DND-41 (cell line): Measurements from ENCODE around the gene HS2ST1.

ENCODE experiments used
- EZH2 ChIP-seq: IDR thresholded peaks from 3 replicates; pipeline ENCODE4 v1.6.1; 2012; ENCODE audit warnings: borderline replicate concordance, low read depth, mild to moderate bottlenecking, moderate library complexity, low read length, inconsistent platforms; ENCODE audit not compliant: severe bottlenecking
- TF ChIP-seq, protein P1 (sequence below): IDR thresholded peaks from 2 replicates; pipeline ENCODE4 v1.5.1; 2012; ENCODE audit warnings: borderline replicate concordance, low read length, moderate library complexity, mild to moderate bottlenecking; ENCODE audit not compliant: poor library complexity, severe bottlenecking; ENCODE audit errors: extremely low read depth

- TF ChIP-seq, protein P1, sequence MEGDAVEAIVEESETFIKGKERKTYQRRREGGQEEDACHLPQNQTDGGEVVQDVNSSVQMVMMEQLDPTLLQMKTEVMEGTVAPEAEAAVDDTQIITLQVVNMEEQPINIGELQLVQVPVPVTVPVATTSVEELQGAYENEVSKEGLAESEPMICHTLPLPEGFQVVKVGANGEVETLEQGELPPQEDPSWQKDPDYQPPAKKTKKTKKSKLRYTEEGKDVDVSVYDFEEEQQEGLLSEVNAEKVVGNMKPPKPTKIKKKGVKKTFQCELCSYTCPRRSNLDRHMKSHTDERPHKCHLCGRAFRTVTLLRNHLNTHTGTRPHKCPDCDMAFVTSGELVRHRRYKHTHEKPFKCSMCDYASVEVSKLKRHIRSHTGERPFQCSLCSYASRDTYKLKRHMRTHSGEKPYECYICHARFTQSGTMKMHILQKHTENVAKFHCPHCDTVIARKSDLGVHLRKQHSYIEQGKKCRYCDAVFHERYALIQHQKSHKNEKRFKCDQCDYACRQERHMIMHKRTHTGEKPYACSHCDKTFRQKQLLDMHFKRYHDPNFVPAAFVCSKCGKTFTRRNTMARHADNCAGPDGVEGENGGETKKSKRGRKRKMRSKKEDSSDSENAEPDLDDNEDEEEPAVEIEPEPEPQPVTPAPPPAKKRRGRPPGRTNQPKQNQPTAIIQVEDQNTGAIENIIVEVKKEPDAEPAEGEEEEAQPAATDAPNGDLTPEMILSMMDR, result no peak
- TF ChIP-seq EZH2, result no peak
These were observed at the start of gene HS2ST1 for GRCh38 chr1:86914601-86914997.
